GM10248 (cell line): ENCODE measurements around the gene PRKCE.

Experiments
- CTCF ChIA-PET: fragments of 300-600 bp; sonication (Branson Sonifier 250); formaldehyde crosslinking; extraction: SDS; loops from one replicate; lab custom pipeline; 2021; ENCODE audit warnings: antibody characterized with exemption; lab: Yijun Ruan, JAX
- POLR2A ChIA-PET: fragments of 350-650 bp; sonication (Branson Sonifier 250); formaldehyde crosslinking; extraction: SDS; loops from one replicate; lab custom pipeline; 2020; ENCODE audit warnings: antibody characterized with exemption; lab: Yijun Ruan, JAX
- DNase-seq: peaks from one replicate; pipeline ENCODE4 v3.0.0; 2012; ENCODE audit errors: extremely low spot score
- CTCF ChIP-seq: IDR thresholded peaks from 2 replicates; pipeline ENCODE4 v1.5.1; 2012; ENCODE audit warnings: mild to moderate bottlenecking, low read depth; ENCODE audit errors: extremely low read depth, missing control alignments, control extremely low read depth

The PRKCE gene

GRCh38 chr2:45834858-45835257, 183.4 kb downstream of the PRKCE start:
- ChIA-PET CTCF (interaction anchor here (1.0 to 4.1 kb wide), 14 partner anchors 9 to 193 kb away, joined by 3 to 17 read pairs (median 5); no protein-coding TSS in a partner anchor), POLR2A (no interaction called here)
- DNase-seq = no peak
- no peak for TF ChIP-seq CTCF

- TF ChIP-seq CTCF = peak; percentile 43
- ChIA-PET POLR2A (no interaction called here), CTCF (interaction anchor here (0.8 to 4.1 kb wide), 16 partner anchors 8 to 194 kb away, joined by 3 to 17 read pairs (median 4); no protein-coding TSS in a partner anchor)
- peak; percentile 37 for DNase-seq
Measured at GRCh38 chr2:45836316-45836715, 184.8 kb downstream of the PRKCE start.

GRCh38 chr2:45836740-45837139, 185.3 kb downstream of the PRKCE start:
- ChIA-PET POLR2A (no interaction called here), CTCF (interaction anchor here (0.8 to 4.1 kb wide), 15 partner anchors 9 to 194 kb away, joined by 3 to 17 read pairs (median 4); no protein-coding TSS in a partner anchor)
- peak; percentile 33 for DNase-seq
- no peak for TF ChIP-seq CTCF

- ChIA-PET POLR2A (no interaction called here), CTCF (interaction anchor here (0.9 to 3.7 kb wide), 5 partner anchors 8 to 99 kb away, joined by 3 to 10 read pairs (median 4); no protein-coding TSS in a partner anchor)
- DNase-seq = no peak
- TF ChIP-seq CTCF = no peak
Measured at GRCh38 chr2:45837812-45838341, 186.4 kb downstream of the PRKCE start.

GRCh38 chr2:45839508-45840251, 188.2 kb downstream of the PRKCE start:
- POLR2A ChIA-PET = no interaction called here
- CTCF ChIA-PET = interaction anchor here (1.0 to 4.0 kb wide), 9 partner anchors 11 to 149 kb away, joined by 3 to 30 read pairs (median 6); no protein-coding TSS in a partner anchor
- no peak for TF ChIP-seq CTCF
- DNase-seq = no peak

- DNase-seq = peak; percentile 47
- peak; percentile 25 for TF ChIP-seq CTCF
- POLR2A ChIA-PET = interaction anchor here (0.5 kb wide), 1 partner anchor 223 kb away, joined by 3 read pairs; no protein-coding TSS in a partner anchor
- CTCF ChIA-PET = interaction anchor here (0.9 to 4.0 kb wide), 9 partner anchors 11 to 195 kb away, joined by 3 to 30 read pairs (median 5); no protein-coding TSS in a partner anchor
Measured at GRCh38 chr2:45840481-45840880, 189.0 kb downstream of the PRKCE start.
